H9 (cell line): ENCODE data around the gene IRF2BP2. TPM values are rescaled to one million over a fixed set of nuclear protein-coding genes. Genes with fewer than 3 reads are reported as not detected.

Source experiments
- DNase-seq: peaks from one replicate; pipeline ENCODE4 v3.0.0-alpha.2; 2017
- H2AFZ ChIP-seq: one replicate; pipeline ENCODE4 v1.6.1; 2013; ENCODE audit warnings: mild to moderate bottlenecking, low read length, control low read depth, moderate library complexity
- H2AK5ac ChIP-seq: 2 replicates; pipeline ENCODE4 v1.6.1; 2013; ENCODE audit warnings: low read length, control low read depth, mixed read lengths; ENCODE audit not compliant: insufficient read length
- H2BK120ac ChIP-seq: one replicate; pipeline ENCODE4 v1.6.1; 2013; ENCODE audit warnings: low read depth, mild to moderate bottlenecking, low read length, control low read depth, inconsistent platforms; ENCODE audit not compliant: poor library complexity, severe bottlenecking
- H2BK12ac ChIP-seq: 2 replicates; pipeline ENCODE4 v1.6.1; 2013; ENCODE audit warnings: low read length, control low read depth, mixed read lengths, low read depth; ENCODE audit not compliant: insufficient read length
- H2BK15ac ChIP-seq: 2 replicates; pipeline ENCODE4 v1.6.1; 2013; ENCODE audit warnings: low read depth, low read length, control low read depth
- H2BK20ac ChIP-seq: one replicate; pipeline ENCODE4 v1.6.1; 2013; ENCODE audit warnings: low read depth, mild to moderate bottlenecking, low read length, control low read depth, inconsistent platforms; ENCODE audit not compliant: poor library complexity, severe bottlenecking
- H2BK5ac ChIP-seq: 2 replicates; pipeline ENCODE4 v1.6.1; 2013; ENCODE audit warnings: low read length, control low read depth, mixed read lengths; ENCODE audit not compliant: insufficient read length
- H3K14ac ChIP-seq: 2 replicates; pipeline ENCODE4 v1.6.1; 2013; ENCODE audit warnings: low read length, control low read depth; ENCODE audit not compliant: insufficient read depth
- H3K18ac ChIP-seq: 2 replicates; pipeline ENCODE4 v1.6.1; 2013; ENCODE audit warnings: low read depth, mild to moderate bottlenecking, mixed read lengths, low read length, control low read depth; ENCODE audit not compliant: insufficient read length
- H3K23ac ChIP-seq: 2 replicates; pipeline ENCODE4 v1.6.1; 2013; ENCODE audit warnings: low read length, control low read depth, mixed read lengths, low read depth; ENCODE audit not compliant: insufficient read length
- H3K23me2 ChIP-seq: 2 replicates; pipeline ENCODE4 v1.6.1; 2013; ENCODE audit warnings: low read depth, mild to moderate bottlenecking, mixed read lengths, low read length, control low read depth; ENCODE audit not compliant: insufficient read length, poor library complexity, severe bottlenecking
- H3K27ac ChIP-seq: 2 replicates; pipeline ENCODE4 v1.5.1; 2013; ENCODE audit warnings: low read length, control low read depth, mixed read lengths, low read depth; ENCODE audit not compliant: insufficient read length
- H3K27me3 ChIP-seq: 2 replicates; pipeline ENCODE4 v1.6.1; 2013; ENCODE audit warnings: low read length, control low read depth, inconsistent platforms; ENCODE audit not compliant: insufficient read depth
- H3K4ac ChIP-seq: 2 replicates; pipeline ENCODE4 v1.6.1; 2013; ENCODE audit warnings: low read depth, mild to moderate bottlenecking, control low read depth, inconsistent platforms, low read length, moderate library complexity
- H3K4me1 ChIP-seq: 2 replicates; pipeline ENCODE4 v1.6.1; 2013; ENCODE audit warnings: low read length, control low read depth, inconsistent platforms; ENCODE audit not compliant: insufficient read depth
- H3K4me2 ChIP-seq: 2 replicates; pipeline ENCODE4 v1.6.1; 2013; ENCODE audit warnings: low read length, control low read depth, mixed read lengths; ENCODE audit not compliant: insufficient read length, insufficient read depth
- H3K56ac ChIP-seq: 2 replicates; pipeline ENCODE4 v1.6.1; 2013; ENCODE audit warnings: low read depth, mild to moderate bottlenecking, mixed read lengths, low read length, control low read depth; ENCODE audit not compliant: insufficient read length
- H3K79me1 ChIP-seq: 2 replicates; pipeline ENCODE4 v1.6.1; 2013; ENCODE audit warnings: low read depth, mild to moderate bottlenecking, moderate library complexity, low read length, control low read depth, inconsistent platforms; ENCODE audit not compliant: insufficient read depth, poor library complexity, severe bottlenecking
- H3K79me2 ChIP-seq: 2 replicates; pipeline ENCODE4 v1.6.1; 2013; ENCODE audit warnings: low read length, control low read depth, inconsistent platforms; ENCODE audit not compliant: insufficient read depth
- H3K9ac ChIP-seq: 2 replicates; pipeline ENCODE4 v1.6.1; 2013; ENCODE audit warnings: low read length, control low read depth, mixed read lengths; ENCODE audit not compliant: insufficient read length; ENCODE audit errors: extremely low read depth
- H3K9me3 ChIP-seq: one replicate; pipeline ENCODE4 v1.6.1; 2013; ENCODE audit warnings: low read depth, low read length, inconsistent platforms; ENCODE audit not compliant: control insufficient read depth
- H3T11ph ChIP-seq: one replicate; pipeline ENCODE4 v1.6.1; 2013; ENCODE audit warnings: mild to moderate bottlenecking, low read length, control low read depth, inconsistent platforms
- H4K20me1 ChIP-seq: one replicate; pipeline ENCODE4 v1.6.1; 2013; ENCODE audit not compliant: control insufficient read depth, insufficient read length, insufficient read depth
- H4K5ac ChIP-seq: 2 replicates; pipeline ENCODE4 v1.6.1; 2013; ENCODE audit warnings: low read depth, mild to moderate bottlenecking, mixed read lengths, low read length, control low read depth; ENCODE audit not compliant: insufficient read length
- H4K8ac ChIP-seq: replicated peaks from 2 replicates; pipeline ENCODE4 v1.6.1; 2013; ENCODE audit warnings: low read length, control low read depth, mixed read lengths, low read depth; ENCODE audit not compliant: insufficient read length
- H4K91ac ChIP-seq: 2 replicates; pipeline ENCODE4 v1.6.1; 2013; ENCODE audit warnings: low read depth, mild to moderate bottlenecking, moderate library complexity, mixed read lengths, low read length, control low read depth; ENCODE audit not compliant: insufficient read length
- H3K27ac Mint-ChIP-seq, 3 experiments: 2 replicates in 2 of 3; 3 replicates in 1 of 3; pipeline ENCODE4 v1.8.0; 2020 to 2021; ENCODE audit warnings: mixed read lengths in 3 of 3, mild to moderate bottlenecking in 1 of 3, moderate library complexity in 1 of 3
- H3K27me3 Mint-ChIP-seq: 2 replicates; pipeline ENCODE4 v1.8.0; 2021; ENCODE audit warnings: low read depth, mild to moderate bottlenecking, moderate library complexity, mixed read lengths
- H3K36me3 Mint-ChIP-seq, 3 experiments: 2 replicates in 2 of 3; 3 replicates in 1 of 3; pipeline ENCODE4 v1.8.0; 2020 to 2021; ENCODE audit warnings: low read depth in 3 of 3, mixed read lengths in 3 of 3; ENCODE audit not compliant: insufficient read depth in 1 of 3
- H3K4me1 Mint-ChIP-seq, 2 experiments: 2 replicates each; pipeline ENCODE4 v1.8.0; 2020; ENCODE audit warnings: mixed read lengths in 2 of 2
- H3K4me3 Mint-ChIP-seq, 2 experiments: 2 replicates in 1 of 2; 3 replicates in 1 of 2; pipeline ENCODE4 v1.8.0; 2020 to 2021; ENCODE audit warnings: mild to moderate bottlenecking in 2 of 2, mixed read lengths in 2 of 2, moderate library complexity in 1 of 2
- H3K9me3 Mint-ChIP-seq, 2 experiments: 2 replicates in 1 of 2; 3 replicates in 1 of 2; pipeline ENCODE4 v1.8.0; 2020; ENCODE audit warnings: mild to moderate bottlenecking in 2 of 2, mixed read lengths in 2 of 2, moderate library complexity in 1 of 2
- WGBS: extraction: QIAGEN DNeasy Blood & Tissue Kit; methylation state at CpG from one replicate; pipeline ENCODE4 v1.1.7; 2013; ENCODE audit warnings: missing lambda C conversion rate, low lambda C conversion rate, mixed read lengths; ENCODE audit not compliant: insufficient read length; ENCODE audit errors: extremely low coverage; 5-methylcytosine and 5-hydroxymethylcytosine counted together
- total RNA-seq: library from RNA; stranded (reverse); gene quantifications from 2 replicates; pipeline ENCODE4 v1.2.1, GENCODE V29; 2021
- TF ChIP-seq, protein P1 (sequence below): fragments of 200-600 bp; sonication (generic); conservative IDR thresholded peaks from 3 replicates; pipeline ENCODE4 v1.8.0; 2021; ENCODE audit warnings: antibody characterized with exemption, mild to moderate bottlenecking

IRF2BP2 gene
- total RNA-seq, 1 experiment from 2014 or later: 80.2 TPM

DNA sequence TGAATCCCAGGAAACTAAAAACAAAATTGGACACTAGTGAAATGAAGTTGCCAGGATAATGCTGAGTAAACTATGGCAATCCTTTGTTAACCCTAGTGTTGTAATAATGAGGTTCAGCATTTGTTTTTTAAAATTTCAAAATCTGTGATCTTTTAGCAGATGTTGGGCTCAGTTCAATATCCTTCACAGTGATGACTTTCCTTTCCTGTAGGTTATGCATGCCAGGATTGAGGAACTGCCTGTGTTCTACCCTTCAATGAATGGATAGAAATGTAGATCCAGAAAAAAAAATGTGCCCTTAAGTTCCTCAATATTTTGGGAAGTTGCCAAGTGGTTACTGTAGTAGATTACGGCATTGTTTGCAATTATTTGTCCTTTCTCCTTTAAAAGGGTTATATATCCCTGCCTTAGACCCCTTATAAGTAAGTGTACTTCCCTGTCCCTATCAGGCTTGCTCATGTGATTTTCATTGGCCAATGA is 35.5 kb upstream of the IRF2BP2 start:
- Histone ChIP-seq H2BK20ac (no peak overlapping the region), H3K18ac (no peak overlapping the region), H4K8ac (no peak overlapping the region), H3K56ac (no peak overlapping the region), H3K79me2 (no peaks in the 10 kb centered on the region), H3T11ph (no peak overlapping the region), H2AK5ac (no peak overlapping the region), H3K27me3 (no peaks in the 10 kb centered on the region), H3K9ac (no peak overlapping the region), H3K23me2 (no peaks in the 10 kb centered on the region), H2BK120ac (no peak overlapping the region), H3K4me1 (no peaks in the 10 kb centered on the region), H2BK12ac (no peak overlapping the region), H4K5ac (no peak overlapping the region), H3K27ac (no peak overlapping the region), H2BK5ac (no peak overlapping the region), H3K14ac (no peak overlapping the region), H3K4me2 (no peak overlapping the region), H2AFZ (no peak overlapping the region), H4K91ac (no peak overlapping the region), H2BK15ac (no peak overlapping the region), H3K4ac (no peak overlapping the region), H4K20me1 (no peaks in the 10 kb centered on the region), H3K79me1 (no peaks in the 10 kb centered on the region), H3K23ac (no peak overlapping the region), H3K9me3 (no peaks in the 10 kb centered on the region)
- H3K36me3 Mint-ChIP-seq: no peaks in the 10 kb centered on the region
- H3K27ac Mint-ChIP-seq: no peak overlapping the region
- no peak for DNase-seq
- TF ChIP-seq, protein P1, sequence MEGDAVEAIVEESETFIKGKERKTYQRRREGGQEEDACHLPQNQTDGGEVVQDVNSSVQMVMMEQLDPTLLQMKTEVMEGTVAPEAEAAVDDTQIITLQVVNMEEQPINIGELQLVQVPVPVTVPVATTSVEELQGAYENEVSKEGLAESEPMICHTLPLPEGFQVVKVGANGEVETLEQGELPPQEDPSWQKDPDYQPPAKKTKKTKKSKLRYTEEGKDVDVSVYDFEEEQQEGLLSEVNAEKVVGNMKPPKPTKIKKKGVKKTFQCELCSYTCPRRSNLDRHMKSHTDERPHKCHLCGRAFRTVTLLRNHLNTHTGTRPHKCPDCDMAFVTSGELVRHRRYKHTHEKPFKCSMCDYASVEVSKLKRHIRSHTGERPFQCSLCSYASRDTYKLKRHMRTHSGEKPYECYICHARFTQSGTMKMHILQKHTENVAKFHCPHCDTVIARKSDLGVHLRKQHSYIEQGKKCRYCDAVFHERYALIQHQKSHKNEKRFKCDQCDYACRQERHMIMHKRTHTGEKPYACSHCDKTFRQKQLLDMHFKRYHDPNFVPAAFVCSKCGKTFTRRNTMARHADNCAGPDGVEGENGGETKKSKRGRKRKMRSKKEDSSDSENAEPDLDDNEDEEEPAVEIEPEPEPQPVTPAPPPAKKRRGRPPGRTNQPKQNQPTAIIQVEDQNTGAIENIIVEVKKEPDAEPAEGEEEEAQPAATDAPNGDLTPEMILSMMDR: no peak
- no peak overlapping the region for H3K4me3 Mint-ChIP-seq
- WGBS: no CpG with 5 or more reads among the region's 1 CpG
- H3K4me1 Mint-ChIP-seq: peaks cover 7 to 10% of the 10 kb centered on the region in 2 experiments; a peak in 3 of 4 replicates
- H3K27me3 Mint-ChIP-seq: no peaks in the 10 kb centered on the region
- peaks cover 3 to 4% of the 10 kb centered on the region in 2 experiments; a peak in 2 of 5 replicates for H3K9me3 Mint-ChIP-seq
